Stimulated activated CD4-positive, alpha-beta T cell treated with anti-CD3 and anti-CD28 coated beads, Interleukin-15, amount 100 ng/mL, for 48 hours (primary cell): ENCODE results near the gene RPUSD1.
"Not testable (repeated sequence)": the region's sequence is repeated elsewhere in the genome, so short reads cannot be mapped to it uniquely, and the experiment has no call there.

Experiments used
- DNase-seq, 2 donors: peaks; one replicate each; pipeline ENCODE4 v3.0.0-alpha.2; 2020; ENCODE audit warnings: low read depth in 2 of 2

The RPUSD1 gene

GRCh38 chr16:766008-766819, 22.0 kb downstream of the RPUSD1 start:
- DNase-seq: no peak

GRCh38 chr16:765488-765865, 22.7 kb downstream of the RPUSD1 start:
- DNase-seq: no peak

GRCh38 chr16:764848-765487, 23.2 kb downstream of the RPUSD1 start:
- no peak for DNase-seq

- DNase-seq: no peak
Observed at GRCh38 chr16:764184-764750, 23.9 kb downstream of the RPUSD1 start.

DNA sequence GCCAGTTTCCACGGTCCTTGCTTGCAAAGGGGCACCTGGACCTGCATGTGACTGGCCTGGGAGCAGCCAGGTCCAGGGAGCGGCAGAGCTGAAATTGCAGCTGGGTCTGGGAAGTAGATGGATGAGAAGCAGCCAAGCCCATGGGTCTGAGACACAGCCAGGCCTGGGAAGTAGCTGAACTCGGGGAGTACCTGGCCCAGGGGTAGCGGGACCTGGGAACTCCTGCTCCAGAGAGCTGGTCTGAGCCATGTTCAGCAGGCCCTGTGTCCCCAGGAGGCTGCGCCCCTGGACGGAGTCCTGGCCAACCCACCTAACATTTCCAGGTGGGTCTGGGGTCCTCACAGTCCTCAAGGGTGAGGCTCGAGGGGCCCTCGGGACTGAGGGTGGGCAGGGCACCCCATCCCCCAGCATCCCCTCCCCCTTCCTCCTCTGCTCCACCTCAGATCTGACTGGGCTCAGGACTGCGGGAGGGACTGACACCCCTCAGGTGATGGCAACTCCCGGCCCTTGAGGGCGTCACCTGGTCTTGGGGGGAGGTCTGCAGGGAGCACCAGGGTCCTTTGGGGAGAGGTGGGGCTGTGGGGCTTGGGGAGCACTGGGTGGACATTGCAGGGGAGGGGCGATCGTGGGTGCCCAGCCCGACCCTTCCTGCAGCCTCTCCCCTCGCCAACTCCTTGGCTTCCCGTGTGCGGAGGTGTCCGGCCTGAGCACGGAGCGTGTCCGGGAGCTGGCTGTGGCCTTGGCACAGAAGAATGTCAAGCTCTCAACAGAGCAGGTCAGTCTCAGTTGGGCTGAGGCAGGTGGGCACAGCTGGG, 24.6 kb downstream of the RPUSD1 start:
- DNase-seq: no peak

GRCh38 chr16:762595-763268, 25.4 kb downstream of the RPUSD1 start:
- DNase-seq: no peak

- DNase-seq: no peak
Observed at GRCh38 chr16:761625-762513, 26.3 kb downstream of the RPUSD1 start.

GRCh38 chr16:760545-761343, 27.4 kb downstream of the RPUSD1 start, which contains the start of gene MSLN:
TSS of gene MSLN (plus strand) at chr16:760734. CDS start at chr16:762681, 1,947 bp downstream.
- no peak for DNase-seq

GRCh38 chr16:760065-760464, 28.1 kb downstream of the RPUSD1 start:
- DNase-seq: no peak

DNA sequence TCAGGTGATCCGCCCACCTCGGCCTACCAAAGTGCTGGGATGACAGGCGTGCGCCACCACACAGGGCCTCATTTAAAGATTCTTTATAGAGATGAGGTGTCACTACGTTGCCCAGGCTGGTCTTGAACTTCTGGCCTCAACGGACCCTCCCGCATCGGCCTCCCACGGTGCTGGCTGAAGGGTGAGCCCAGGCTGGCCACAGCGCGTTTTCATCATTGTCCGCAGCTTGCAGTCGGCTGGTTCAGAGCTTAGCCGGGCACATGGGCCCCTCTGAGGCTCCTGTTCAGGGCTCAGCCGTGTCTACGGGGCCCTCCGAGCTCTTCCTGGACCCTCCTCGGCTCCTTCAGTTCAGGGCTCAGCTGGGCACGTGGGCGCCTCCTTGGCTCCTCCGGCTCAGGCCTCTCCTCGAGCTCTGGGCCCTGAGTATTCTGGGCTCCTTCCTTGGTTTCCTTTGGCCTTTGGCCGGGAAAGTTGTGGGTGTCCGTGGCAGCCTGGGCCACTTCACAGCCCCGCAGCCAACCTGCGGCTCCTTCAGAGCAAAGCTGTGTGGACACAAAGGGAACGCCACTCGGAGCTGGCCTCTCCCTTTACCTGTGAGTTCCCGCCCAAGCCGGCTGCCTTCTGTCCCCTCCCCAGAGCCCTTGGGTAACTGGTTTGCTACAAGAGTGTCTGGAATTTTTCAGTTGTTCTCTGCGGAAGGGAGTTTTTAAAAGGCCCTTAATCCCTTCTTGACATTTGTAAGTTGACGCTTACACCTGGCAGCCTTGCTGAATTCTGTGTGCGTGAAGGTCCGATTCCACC, 28.9 kb downstream of the RPUSD1 start:
- no peak for DNase-seq

- DNase-seq: no peak
Observed at GRCh38 chr16:756428-756827, 31.8 kb downstream of the RPUSD1 start.

- DNase-seq: no peak
Observed at GRCh38 chr16:754656-755055, 33.5 kb downstream of the RPUSD1 start.

GRCh38 chr16:754121-754607, 34.0 kb downstream of the RPUSD1 start:
- not testable (repeated sequence) for DNase-seq

DNA sequence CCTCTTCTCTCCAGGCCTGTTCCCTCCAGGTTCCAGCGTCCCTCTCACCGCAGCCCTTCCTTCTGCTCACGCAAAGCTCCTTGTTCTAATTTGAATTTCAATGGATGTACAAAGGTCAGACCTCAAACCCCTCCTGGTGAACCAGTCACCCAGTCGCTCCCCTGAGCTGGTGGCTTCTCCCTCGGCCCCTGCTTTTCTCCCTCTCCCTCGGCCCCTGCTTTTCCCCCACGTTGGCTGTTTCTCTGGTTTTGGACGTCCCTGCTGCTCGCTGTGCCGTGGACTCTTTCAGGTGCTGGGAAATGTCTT, 36.2 kb downstream of the RPUSD1 start:
- DNase-seq: no peak

DNA sequence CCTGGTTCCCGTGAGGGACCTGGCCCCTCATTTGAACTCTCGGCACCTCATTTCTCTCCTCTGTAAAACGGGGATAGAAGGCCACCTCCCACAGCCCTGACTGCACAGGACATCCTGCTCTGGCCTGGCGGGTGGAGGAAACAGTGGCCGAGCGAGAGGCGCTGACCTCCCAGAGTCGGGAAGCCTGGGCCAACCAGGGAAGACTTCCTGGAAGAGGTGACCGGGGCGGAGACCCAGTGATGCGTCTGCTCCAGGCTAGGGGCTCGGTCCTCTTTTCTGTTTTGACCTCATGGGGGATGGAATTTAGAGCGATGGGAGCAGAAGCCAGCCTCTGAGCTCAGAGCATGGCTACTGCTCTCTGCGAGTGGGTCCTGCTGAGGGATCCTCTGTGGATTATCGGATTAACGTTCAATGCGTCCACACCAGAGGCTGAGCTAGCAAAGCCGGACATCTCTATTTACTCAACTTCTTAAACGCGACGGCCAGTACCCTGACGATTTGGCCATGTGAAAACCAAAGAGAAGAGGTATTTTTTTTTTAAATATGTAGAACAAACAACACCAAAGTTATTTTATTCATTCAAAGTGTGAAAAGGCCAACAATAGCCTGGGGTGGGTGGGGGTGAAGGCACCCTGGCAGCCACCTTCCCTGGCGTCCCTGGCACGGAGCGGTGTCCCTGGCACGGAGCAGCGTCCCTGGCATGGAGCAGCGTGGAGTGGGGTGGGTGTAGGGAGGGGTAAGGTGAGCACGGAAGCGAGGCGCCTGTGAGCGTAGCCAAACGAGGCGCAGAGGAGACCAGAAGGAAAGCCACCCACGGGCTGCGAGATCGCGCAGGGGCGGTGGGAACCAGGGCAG, 36.8 kb downstream of the RPUSD1 start:
- DNase-seq: no peak

DNA sequence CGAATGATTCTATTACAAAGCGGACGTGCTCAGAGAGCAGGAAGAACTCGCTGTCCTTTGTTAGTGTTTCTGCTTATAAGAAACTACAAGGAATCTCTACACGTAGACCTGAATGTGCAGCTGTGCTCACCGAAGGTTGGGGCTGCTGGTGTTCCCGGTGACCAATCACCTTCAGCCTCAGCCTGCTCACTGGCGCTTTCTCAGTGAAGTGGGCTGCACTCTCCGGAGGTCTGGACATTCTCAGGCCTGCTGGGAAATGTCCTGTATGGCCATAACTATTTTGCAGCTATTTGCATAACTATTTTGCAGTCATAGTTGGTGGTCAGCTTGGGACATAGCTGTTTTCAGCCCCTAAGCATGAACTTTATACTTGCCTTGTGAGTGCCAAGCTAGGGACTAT, 37.7 kb downstream of the RPUSD1 start:
- no peak for DNase-seq

DNA sequence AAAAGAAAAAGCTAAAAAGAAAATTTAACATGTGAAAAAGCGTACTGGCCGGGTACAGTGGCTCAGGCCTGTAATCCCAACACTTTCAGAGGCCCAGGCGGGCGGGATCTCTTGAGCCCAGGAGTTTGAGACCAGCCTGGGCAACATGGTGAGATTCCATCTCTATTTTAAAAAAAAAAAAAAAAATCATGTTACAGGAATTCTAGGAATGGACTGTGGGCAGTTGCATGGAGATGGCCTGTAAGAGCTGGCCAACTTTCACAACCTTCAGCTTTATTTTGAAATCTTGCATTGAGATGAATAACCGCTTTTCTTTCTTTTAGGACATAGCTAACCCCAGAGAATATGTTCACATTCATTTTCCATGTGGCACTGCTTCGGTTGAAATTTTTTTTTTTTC, 39.2 kb downstream of the RPUSD1 start:
- DNase-seq: no peak
